Spleen (tissue), 7 donors: Measurements from ENCODE around the gene LRRC39.

ENCODE experiments used
- CTCF ChIP-seq, 11 experiments: fragments of 200-600 bp in 7 of 11; fragments of 450-650 bp in 4 of 11; sonication (generic) in 4 of 11; IDR thresholded peaks in 8 of 11; conservative IDR thresholded peaks in 3 of 11; 1 replicate in 7 of 11; 2 replicates in 4 of 11; pipeline versions ENCODE4 v1.4.0 to v1.8.0; 2016 to 2021; ENCODE audit warnings: antibody characterized with exemption in 11 of 11, inconsistent platforms in 4 of 11, mild to moderate bottlenecking in 1 of 11
- POLR2A ChIP-seq, 3 donors: fragments of 450-650 bp; IDR thresholded peaks; one replicate each; pipeline ENCODE4 v1.5.1; 2017; ENCODE audit warnings: antibody characterized with exemption in 3 of 3, mild to moderate bottlenecking in 1 of 3
- POLR2AphosphoS5 ChIP-seq, 3 donors: sonication (generic); formaldehyde crosslinking; IDR thresholded peaks; one replicate each; pipeline ENCODE4 v1.5.1; 2017; ENCODE audit warnings: antibody characterized with exemption in 3 of 3
- donor health status: DM: no; HTN: no; CAD: no; lungs with moderate emphysema.
- donor health status: DM: no; HTN: no; CAD: no.
- donor health status: DM: no; HTN: no; CAD: no.

- TF ChIP-seq CTCF (IDR thresholded peaks at IDR 0.05 in 8 of 11, conservative IDR thresholded peaks at IDR 0.05 in 3 of 11) (no peak), POLR2AphosphoS5 (IDR thresholded peaks at IDR 0.05) (no peak), POLR2A (IDR thresholded peaks at IDR 0.05) (no peak)
These were observed 25.8 kb downstream of the LRRC39 start for GRCh38 chr1:100152271-100152670.
